ENCODE results near the gene DISC1.

DNA sequence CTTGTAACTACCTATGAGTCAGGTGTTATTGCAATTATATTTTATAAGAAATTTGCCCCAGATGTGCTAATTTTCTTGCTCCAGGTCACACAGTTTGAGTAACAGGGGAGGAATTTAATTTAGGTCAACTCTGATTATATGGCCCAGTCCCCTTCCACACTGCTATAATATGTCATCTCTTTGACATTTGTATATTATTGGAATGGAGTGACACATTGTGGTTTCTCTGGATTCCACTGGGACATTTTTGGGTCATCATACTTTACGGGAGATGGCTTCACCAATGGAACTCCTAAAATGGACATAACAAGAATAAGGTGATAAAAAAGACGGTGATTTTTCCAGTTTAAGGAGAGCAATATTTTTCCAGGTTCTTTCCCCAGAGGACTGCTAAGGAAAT, 191.2 kb downstream of the DISC1 start:
- TF ChIP-seq, protein P1, sequence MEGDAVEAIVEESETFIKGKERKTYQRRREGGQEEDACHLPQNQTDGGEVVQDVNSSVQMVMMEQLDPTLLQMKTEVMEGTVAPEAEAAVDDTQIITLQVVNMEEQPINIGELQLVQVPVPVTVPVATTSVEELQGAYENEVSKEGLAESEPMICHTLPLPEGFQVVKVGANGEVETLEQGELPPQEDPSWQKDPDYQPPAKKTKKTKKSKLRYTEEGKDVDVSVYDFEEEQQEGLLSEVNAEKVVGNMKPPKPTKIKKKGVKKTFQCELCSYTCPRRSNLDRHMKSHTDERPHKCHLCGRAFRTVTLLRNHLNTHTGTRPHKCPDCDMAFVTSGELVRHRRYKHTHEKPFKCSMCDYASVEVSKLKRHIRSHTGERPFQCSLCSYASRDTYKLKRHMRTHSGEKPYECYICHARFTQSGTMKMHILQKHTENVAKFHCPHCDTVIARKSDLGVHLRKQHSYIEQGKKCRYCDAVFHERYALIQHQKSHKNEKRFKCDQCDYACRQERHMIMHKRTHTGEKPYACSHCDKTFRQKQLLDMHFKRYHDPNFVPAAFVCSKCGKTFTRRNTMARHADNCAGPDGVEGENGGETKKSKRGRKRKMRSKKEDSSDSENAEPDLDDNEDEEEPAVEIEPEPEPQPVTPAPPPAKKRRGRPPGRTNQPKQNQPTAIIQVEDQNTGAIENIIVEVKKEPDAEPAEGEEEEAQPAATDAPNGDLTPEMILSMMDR (IDR thresholded peaks at IDR 0.05): no peak
- TF ChIP-seq POLR2A (IDR thresholded peaks at IDR 0.05): no peak

Data from uterus (tissue), 2 donors.